Muscle layer of colon (tissue), 2 donors: ENCODE data around the gene ADRB2.

ENCODE experiments used
- H3K27ac ChIP-seq: one replicate; pipeline ENCODE4 v1.7.0; 2013; ENCODE audit warnings: low read depth, mild to moderate bottlenecking, low read length, moderate library complexity
- H3K27me3 ChIP-seq, 2 donors: one replicate each; pipeline ENCODE4 v1.7.0; 2013; ENCODE audit warnings: low read length in 2 of 2, mild to moderate bottlenecking in 2 of 2; ENCODE audit not compliant: insufficient read depth in 2 of 2, control insufficient read depth in 1 of 2
- H3K36me3 ChIP-seq: one replicate; pipeline ENCODE4 v1.7.0; 2013; ENCODE audit warnings: mild to moderate bottlenecking, low read length; ENCODE audit not compliant: insufficient read depth
- H3K4me1 ChIP-seq: one replicate; pipeline ENCODE4 v1.7.0; 2013; ENCODE audit warnings: mild to moderate bottlenecking, low read length; ENCODE audit not compliant: insufficient read depth
- H3K4me3 ChIP-seq, 2 donors: one replicate each; pipeline ENCODE4 v1.7.0; 2013; ENCODE audit warnings: low read length in 2 of 2, low read depth in 1 of 2, mild to moderate bottlenecking in 1 of 2, moderate library complexity in 1 of 2
- H3K9ac ChIP-seq: one replicate; pipeline ENCODE4 v1.7.0; 2013; ENCODE audit warnings: low read length
- H3K9me3 ChIP-seq: one replicate; pipeline ENCODE4 v1.7.0; 2013; ENCODE audit warnings: mild to moderate bottlenecking, low read length
- donor health status: abdominal sarcoma.
- donor health status: Adenocarcinoma of cecum.

ADRB2 gene

DNA sequence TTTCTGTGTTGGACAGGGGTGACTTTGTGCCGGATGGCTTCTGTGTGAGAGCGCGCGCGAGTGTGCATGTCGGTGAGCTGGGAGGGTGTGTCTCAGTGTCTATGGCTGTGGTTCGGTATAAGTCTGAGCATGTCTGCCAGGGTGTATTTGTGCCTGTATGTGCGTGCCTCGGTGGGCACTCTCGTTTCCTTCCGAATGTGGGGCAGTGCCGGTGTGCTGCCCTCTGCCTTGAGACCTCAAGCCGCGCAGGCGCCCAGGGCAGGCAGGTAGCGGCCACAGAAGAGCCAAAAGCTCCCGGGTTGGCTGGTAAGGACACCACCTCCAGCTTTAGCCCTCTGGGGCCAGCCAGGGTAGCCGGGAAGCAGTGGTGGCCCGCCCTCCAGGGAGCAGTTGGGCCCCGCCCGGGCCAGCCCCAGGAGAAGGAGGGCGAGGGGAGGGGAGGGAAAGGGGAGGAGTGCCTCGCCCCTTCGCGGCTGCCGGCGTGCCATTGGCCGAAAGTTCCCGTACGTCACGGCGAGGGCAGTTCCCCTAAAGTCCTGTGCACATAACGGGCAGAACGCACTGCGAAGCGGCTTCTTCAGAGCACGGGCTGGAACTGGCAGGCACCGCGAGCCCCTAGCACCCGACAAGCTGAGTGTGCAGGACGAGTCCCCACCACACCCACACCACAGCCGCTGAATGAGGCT is at the start of gene ADRB2:
Gene ADRB2, plus strand, starts transcription at position 559 of the 686 bp plus-strand sequence. CDS start 221 bp downstream, outside the sequence.
- H3K9me3 ChIP-seq, result no peaks in the 10 kb centered on the region
- peak within 1 kb of the TSS; percentile 60 for H3K27ac ChIP-seq
- H3K27me3 ChIP-seq, result no peaks in the 10 kb centered on the region
- peak within 1 kb of the TSS; percentile 75 for H3K9ac ChIP-seq
- H3K36me3 ChIP-seq, result no peaks in the 10 kb centered on the region
- H3K4me1 ChIP-seq, result peaks cover 39% of the 10 kb centered on the region
- H3K4me3 ChIP-seq, result peak within 1 kb of the TSS; percentile 64 to 84

DNA sequence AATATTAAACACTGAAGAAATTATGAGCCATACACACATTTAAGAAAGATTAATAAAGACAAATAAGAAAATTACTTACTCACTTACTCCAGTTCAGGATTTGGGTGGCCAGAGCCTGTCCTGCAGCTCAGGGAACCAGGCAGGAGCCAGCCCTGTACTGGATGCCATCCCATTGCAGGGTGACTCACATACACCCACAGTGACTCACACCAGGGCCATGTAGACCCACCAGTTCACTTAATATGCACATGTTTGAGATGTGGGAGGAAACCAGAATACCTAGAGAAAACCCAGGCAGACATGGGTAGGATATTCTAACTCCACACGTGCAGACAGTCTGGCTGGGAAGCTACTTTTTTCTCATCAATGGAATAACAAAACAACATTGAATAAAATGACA is 49.6 kb upstream of the ADRB2 start:
- Histone ChIP-seq H3K9ac (no peak overlapping the region), H3K9me3 (no peaks in the 10 kb centered on the region), H3K27me3 (no peaks in the 10 kb centered on the region), H3K4me1 (no peaks in the 10 kb centered on the region), H3K4me3 (no peak overlapping the region), H3K27ac (no peak overlapping the region), H3K36me3 (no peaks in the 10 kb centered on the region)

DNA sequence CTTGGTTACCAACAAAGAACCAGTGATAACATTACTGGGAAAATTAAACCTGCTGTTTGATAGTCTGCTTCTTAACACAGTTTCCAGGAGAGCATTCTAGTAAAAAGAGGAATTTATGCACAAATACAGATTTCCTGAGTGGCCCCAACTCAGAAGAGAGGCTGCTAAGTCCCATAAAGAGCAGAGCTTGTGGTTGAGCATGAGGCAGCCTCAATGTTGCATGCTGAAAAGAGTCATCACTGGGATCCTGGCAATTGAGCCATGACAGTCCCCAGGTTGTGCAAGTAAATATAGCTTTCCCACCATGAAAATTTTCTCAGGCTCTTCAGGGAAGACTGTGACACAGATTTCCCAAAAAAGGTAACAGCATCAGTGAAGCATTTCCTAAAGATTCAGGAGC is 47.5 kb upstream of the ADRB2 start:
- Histone ChIP-seq H3K36me3 (no peaks in the 10 kb centered on the region), H3K4me3 (no peak overlapping the region), H3K27ac (no peak overlapping the region), H3K9me3 (no peaks in the 10 kb centered on the region), H3K4me1 (no peaks in the 10 kb centered on the region), H3K9ac (no peak overlapping the region), H3K27me3 (no peaks in the 10 kb centered on the region)

DNA sequence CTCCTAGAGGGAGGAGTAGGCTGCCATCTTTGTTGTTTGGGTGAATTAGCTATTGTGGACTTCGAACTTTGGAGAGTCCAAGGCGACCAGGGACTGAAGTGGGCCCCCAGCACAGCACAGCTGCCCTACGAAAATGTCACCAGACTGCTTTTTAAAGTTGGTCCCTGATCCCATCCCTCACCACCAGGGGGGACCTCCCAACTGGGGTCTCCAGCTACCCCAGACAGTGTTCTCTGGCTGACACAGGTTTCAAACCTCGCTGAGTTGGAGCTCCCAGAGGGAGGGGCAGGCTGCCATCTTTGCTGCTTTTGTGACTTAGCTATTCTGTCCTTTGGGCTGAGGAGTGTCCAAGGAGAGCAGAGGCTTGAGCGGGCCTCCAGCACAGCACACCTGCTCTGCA is 45.7 kb upstream of the ADRB2 start:
- Histone ChIP-seq H3K36me3 (no peaks in the 10 kb centered on the region), H3K27me3 (no peaks in the 10 kb centered on the region), H3K4me1 (no peaks in the 10 kb centered on the region), H3K27ac (no peak overlapping the region), H3K9me3 (no peaks in the 10 kb centered on the region), H3K9ac (no peak overlapping the region), H3K4me3 (no peak overlapping the region)

DNA sequence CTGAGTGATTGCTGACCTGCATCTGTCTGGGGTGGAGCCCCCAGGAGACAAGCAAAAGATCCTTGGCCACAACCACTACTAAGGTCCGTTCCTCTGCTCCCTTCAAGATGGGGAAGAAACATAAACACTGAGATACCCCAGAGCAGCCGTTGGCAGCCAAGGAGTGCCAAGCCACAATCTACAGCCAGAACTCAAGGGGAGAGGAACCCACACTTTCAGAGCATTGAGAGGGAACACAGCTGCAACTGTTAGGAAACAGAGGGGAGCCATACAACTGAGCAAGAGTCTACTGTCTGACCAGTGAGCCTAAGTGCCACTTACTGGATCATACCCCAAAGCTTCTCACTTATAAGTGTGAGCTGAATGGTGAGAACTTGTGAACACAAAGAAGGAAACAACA is 44.6 kb upstream of the ADRB2 start:
- no peaks in the 10 kb centered on the region for H3K9me3 ChIP-seq
- H3K4me1 ChIP-seq, result no peaks in the 10 kb centered on the region
- no peak overlapping the region for H3K4me3 ChIP-seq
- no peaks in the 10 kb centered on the region for H3K36me3 ChIP-seq
- H3K27me3 ChIP-seq, result no peaks in the 10 kb centered on the region
- no peak overlapping the region for H3K9ac ChIP-seq
- H3K27ac ChIP-seq, result no peak overlapping the region

DNA sequence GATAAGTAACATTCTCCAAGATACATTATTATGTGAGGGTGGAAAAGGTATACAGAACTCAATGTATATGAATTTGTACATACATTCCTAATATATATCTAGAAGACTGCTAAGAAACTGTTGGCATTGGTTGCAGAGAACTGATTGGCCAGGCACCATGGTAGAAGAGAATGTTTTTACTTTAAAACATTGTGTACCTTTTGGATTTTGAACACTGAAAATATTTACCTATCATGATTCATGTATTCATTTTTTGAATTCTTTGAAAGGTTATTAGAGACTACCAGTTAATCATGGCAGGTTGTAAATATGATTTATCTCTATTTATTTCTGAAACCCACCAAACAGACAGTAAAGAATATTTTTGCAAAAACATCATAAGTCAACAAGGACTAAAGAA is 41.2 kb upstream of the ADRB2 start:
- H3K4me3 ChIP-seq, result no peak overlapping the region
- H3K9ac ChIP-seq, result no peak overlapping the region
- H3K4me1 ChIP-seq, result no peaks in the 10 kb centered on the region

DNA sequence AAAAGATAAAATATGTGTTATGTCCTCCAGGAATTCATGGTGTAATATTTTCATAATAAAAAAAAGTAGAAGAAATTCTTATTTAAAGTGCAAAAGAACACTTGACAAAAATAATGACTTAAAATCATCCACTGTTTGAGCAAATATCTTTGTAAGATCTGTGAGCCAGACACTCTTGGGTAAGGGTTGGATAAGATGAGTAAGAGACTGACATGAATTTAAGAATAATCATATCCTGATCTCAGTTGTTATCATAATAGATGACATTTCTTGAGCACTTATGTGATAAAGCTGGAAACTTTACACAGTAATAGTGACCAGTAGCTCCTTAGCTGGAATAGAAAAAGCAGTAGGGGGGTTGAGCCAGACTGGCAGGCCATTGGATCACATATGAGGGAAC is 40.0 kb upstream of the ADRB2 start:
- no peak overlapping the region for H3K4me3 ChIP-seq
- H3K4me1 ChIP-seq, result no peaks in the 10 kb centered on the region
- no peak overlapping the region for H3K9ac ChIP-seq
- no peak overlapping the region for H3K27ac ChIP-seq
- no peaks in the 10 kb centered on the region for H3K36me3 ChIP-seq
- H3K27me3 ChIP-seq, result no peaks in the 10 kb centered on the region
- H3K9me3 ChIP-seq, result no peaks in the 10 kb centered on the region

More for the DNA sequence above, 41.2 kb upstream of the ADRB2 start:
- Histone ChIP-seq H3K36me3 (no peaks in the 10 kb centered on the region), H3K9me3 (no peaks in the 10 kb centered on the region), H3K27me3 (no peaks in the 10 kb centered on the region), H3K27ac (no peak overlapping the region)

DNA sequence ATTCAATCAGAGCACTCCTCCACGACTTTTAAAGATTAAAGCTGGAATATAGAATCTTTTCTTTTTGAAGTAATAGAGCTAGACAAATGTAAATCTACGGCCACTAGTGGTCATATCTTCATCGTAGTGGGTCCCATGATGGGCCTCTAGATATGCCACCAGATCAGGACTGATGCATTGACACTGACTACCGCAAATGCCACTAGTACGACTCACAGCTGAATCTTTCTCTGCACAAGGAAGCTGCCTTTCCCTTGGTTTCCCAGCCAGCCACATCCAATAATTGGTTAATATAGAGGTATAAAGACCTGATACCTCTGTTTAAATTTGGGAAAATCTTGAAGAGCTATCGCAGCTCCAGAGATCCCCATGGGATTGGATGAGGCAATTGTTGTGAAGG is 37.8 kb upstream of the ADRB2 start:
- Histone ChIP-seq H3K27me3 (no peaks in the 10 kb centered on the region), H3K9me3 (no peaks in the 10 kb centered on the region), H3K9ac (no peak overlapping the region), H3K4me1 (no peaks in the 10 kb centered on the region), H3K4me3 (no peak overlapping the region), H3K36me3 (no peaks in the 10 kb centered on the region), H3K27ac (no peak overlapping the region)

DNA sequence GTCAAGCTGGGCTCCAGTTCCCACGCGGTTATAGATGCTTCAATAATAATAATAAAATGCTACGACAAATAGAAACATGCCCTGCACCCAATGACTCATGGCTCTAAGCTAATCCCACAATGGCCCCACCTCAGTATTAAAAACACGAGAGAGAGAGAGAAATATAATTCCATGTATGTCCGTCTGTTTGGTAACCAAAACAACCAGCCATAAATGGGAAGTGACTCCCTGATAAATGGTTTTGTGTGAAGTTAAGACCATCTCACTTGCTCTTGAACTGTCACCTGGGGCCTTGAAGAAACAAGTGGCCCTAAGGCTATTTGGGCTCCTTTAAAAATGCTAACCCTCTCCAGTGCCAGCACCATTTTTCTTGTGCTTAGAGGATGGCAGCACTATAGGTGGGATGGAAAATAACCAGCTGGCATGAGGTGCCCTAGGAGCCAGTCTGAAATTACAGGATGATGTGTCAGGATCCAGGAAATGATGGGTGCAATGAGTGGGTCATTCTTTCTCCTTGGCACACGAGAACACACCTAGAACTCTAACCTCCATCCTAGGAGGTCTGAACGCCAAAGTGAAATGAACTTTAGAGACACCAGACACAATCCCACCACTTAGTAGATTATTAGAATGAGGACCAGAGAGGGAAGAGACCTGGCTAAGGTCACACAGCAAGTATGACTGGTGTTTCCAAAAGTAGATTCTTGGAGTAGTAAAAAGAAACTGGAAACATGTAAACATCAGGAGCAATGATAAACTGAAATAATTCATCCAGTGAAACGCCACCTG is 35.7 kb upstream of the ADRB2 start:
- H3K9ac ChIP-seq, result no peak overlapping the region
- no peak overlapping the region for H3K4me3 ChIP-seq
- H3K4me1 ChIP-seq, result no peaks in the 10 kb centered on the region
- H3K27ac ChIP-seq, result no peak overlapping the region
- H3K27me3 ChIP-seq, result no peaks in the 10 kb centered on the region
- no peaks in the 10 kb centered on the region for H3K36me3 ChIP-seq
- no peaks in the 10 kb centered on the region for H3K9me3 ChIP-seq

DNA sequence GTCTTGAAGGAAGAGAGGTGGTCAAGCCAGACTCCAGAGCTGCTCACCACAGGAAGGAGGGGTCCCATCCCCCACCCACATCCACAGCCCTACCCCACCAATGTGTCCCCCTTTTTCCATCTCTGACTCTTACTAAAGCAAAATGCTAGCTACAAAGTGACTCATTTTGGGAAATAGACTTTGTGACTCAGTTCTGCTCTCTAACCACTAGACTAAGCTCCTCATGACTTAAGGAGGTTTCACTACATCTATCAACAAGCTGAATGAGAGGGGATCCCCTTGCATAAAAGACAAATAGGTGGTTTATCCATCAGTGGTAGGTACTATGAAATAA is 35.1 kb upstream of the ADRB2 start:
- Histone ChIP-seq H3K36me3 (no peaks in the 10 kb centered on the region), H3K9me3 (no peaks in the 10 kb centered on the region), H3K9ac (no peak overlapping the region), H3K4me1 (no peaks in the 10 kb centered on the region), H3K27me3 (no peaks in the 10 kb centered on the region), H3K4me3 (no peak overlapping the region), H3K27ac (no peak overlapping the region)

DNA sequence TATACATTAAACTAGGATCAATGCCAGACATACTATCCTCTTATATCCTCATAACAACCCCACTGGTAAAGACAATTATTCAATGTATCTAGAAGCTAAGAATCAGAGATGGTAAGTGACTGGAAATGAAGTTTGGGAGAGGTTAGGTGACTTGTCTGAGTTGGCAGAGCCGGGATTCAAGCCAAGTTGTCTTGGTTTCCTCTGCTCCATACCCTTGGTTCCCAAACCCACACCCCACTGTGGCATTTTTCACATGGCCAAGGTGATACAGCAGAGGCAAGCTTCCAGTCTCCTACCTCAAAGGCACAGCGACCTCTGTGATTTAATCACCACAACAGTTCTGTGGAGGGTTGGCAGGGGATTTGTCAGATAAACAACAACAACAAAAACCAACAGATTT is 34.7 kb upstream of the ADRB2 start:
- no peaks in the 10 kb centered on the region for H3K9me3 ChIP-seq
- no peaks in the 10 kb centered on the region for H3K4me1 ChIP-seq
- no peak overlapping the region for H3K9ac ChIP-seq
- no peak overlapping the region for H3K27ac ChIP-seq
- H3K36me3 ChIP-seq, result no peaks in the 10 kb centered on the region
- H3K4me3 ChIP-seq, result no peak overlapping the region
- no peaks in the 10 kb centered on the region for H3K27me3 ChIP-seq

DNA sequence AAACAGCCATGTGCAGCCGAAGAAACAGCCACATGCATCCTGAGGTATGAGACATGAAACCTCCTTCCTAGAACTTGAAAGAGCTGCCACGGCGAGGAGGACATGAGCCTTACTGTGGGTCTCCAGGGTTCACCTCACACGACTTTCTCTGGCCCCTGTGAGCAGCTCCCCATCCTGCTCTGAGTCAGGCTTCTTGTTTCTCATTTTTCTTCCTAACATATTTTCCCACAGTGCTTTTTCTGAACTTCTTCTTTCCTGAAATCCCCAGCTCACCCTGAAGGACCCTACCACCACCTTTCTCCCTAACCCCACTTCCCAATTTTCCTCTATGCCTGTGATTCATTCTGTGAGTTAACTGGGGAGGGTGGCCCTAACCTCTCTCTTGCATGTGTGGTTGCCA is 33.7 kb upstream of the ADRB2 start:
- H3K9ac ChIP-seq, result no peak overlapping the region
- H3K27me3 ChIP-seq, result no peaks in the 10 kb centered on the region
- no peaks in the 10 kb centered on the region for H3K4me1 ChIP-seq
- H3K27ac ChIP-seq, result no peak overlapping the region
- H3K9me3 ChIP-seq, result no peaks in the 10 kb centered on the region
- H3K4me3 ChIP-seq, result no peak overlapping the region
- no peaks in the 10 kb centered on the region for H3K36me3 ChIP-seq
